GM23338 (cell line): ENCODE measurements around the gene TNFRSF6B. TPM values are rescaled to one million over a fixed set of nuclear protein-coding genes. Genes with fewer than 3 reads are reported as not detected.
A peak's percentile ranks its signal among the peaks of the same experiment; 100 is the strongest.

Experiments
- ATAC-seq: fragments of 200-7000 bp; cut with Tn5 transposase; 3 replicates; pipeline ENCODE4 v1.9.1; 2020
- DNase-seq: peaks from one replicate; pipeline ENCODE4 v3.0.0-alpha.2; 2015; ENCODE audit warnings: low spot score
- H2AFZ ChIP-seq: fragments of 200-600 bp; sonication (generic); 2 replicates; pipeline ENCODE4 v1.8.0; 2016; ENCODE audit warnings: antibody characterized with exemption, mild to moderate bottlenecking, moderate library complexity
- H3F3A ChIP-seq: fragments of 200-600 bp; sonication (generic); replicated peaks from 2 replicates; pipeline ENCODE4 v1.8.0; 2017; ENCODE audit warnings: antibody characterized with exemption, mixed run types, low read depth
- H3K27ac ChIP-seq: fragments of 200-600 bp; sonication (generic); 2 replicates; pipeline ENCODE4 v1.6.1; 2016; ENCODE audit warnings: low read depth
- H3K27me3 ChIP-seq: fragments of 200-600 bp; sonication (generic); 2 replicates; pipeline ENCODE4 v1.8.0; 2016; ENCODE audit warnings: mild to moderate bottlenecking, mixed run types, moderate library complexity; ENCODE audit not compliant: insufficient read depth
- H3K36me3 ChIP-seq: fragments of 200-600 bp; sonication (generic); 2 replicates; pipeline ENCODE4 v1.8.0; 2016; ENCODE audit warnings: mild to moderate bottlenecking; ENCODE audit not compliant: insufficient read depth
- H3K4me1 ChIP-seq: fragments of 200-600 bp; sonication (generic); 2 replicates; pipeline ENCODE4 v1.8.0; 2016; ENCODE audit warnings: mild to moderate bottlenecking, moderate library complexity; ENCODE audit not compliant: insufficient read depth
- H3K4me2 ChIP-seq: fragments of 200-600 bp; sonication (generic); 2 replicates; pipeline ENCODE4 v1.7.1; 2017; ENCODE audit warnings: mixed run types
- H3K4me3 ChIP-seq: fragments of 200-600 bp; sonication (generic); 2 replicates; pipeline ENCODE4 v1.6.1; 2016; ENCODE audit warnings: mixed run types
- H3K79me2 ChIP-seq: fragments of 200-600 bp; sonication (generic); replicated peaks from 2 replicates; pipeline ENCODE4 v1.8.0; 2017; ENCODE audit warnings: mild to moderate bottlenecking; ENCODE audit not compliant: insufficient read depth
- H3K9me2 ChIP-seq: fragments of 200-600 bp; sonication (generic); 2 replicates; pipeline ENCODE4 v1.8.0; 2017; ENCODE audit not compliant: insufficient read depth
- H4K20me1 ChIP-seq: fragments of 200-600 bp; sonication (generic); replicated peaks from 2 replicates; pipeline ENCODE4 v1.8.0; 2017; ENCODE audit warnings: mild to moderate bottlenecking; ENCODE audit not compliant: insufficient read depth
- H3K27ac Mint-ChIP-seq: 2 replicates; pipeline ENCODE4 v1.8.0; 2020; ENCODE audit warnings: inconsistent platforms, mild to moderate bottlenecking, moderate library complexity, mixed read lengths
- H3K27me3 Mint-ChIP-seq: 3 replicates; pipeline ENCODE4 v1.8.0; 2022; ENCODE audit warnings: low read depth, mild to moderate bottlenecking, moderate library complexity, mixed read lengths, inconsistent platforms; ENCODE audit not compliant: insufficient read depth, poor library complexity
- H3K36me3 Mint-ChIP-seq: 3 replicates; pipeline ENCODE4 v1.8.0; 2021; ENCODE audit warnings: low read depth, mild to moderate bottlenecking, inconsistent platforms, moderate library complexity, mixed read lengths
- H3K4me1 Mint-ChIP-seq: 3 replicates; pipeline ENCODE4 v1.8.0; 2020; ENCODE audit warnings: mild to moderate bottlenecking, inconsistent platforms, mixed read lengths
- H3K4me3 Mint-ChIP-seq: 3 replicates; pipeline ENCODE4 v1.8.0; 2021; ENCODE audit warnings: moderate library complexity, mild to moderate bottlenecking, inconsistent platforms, mixed read lengths
- H3K9me3 Mint-ChIP-seq: 3 replicates; pipeline ENCODE4 v1.8.0; 2020; ENCODE audit warnings: moderate library complexity, mild to moderate bottlenecking, inconsistent platforms, mixed read lengths
- CREB1 ChIP-seq: fragments of 250-450 bp; sonication (Bioruptor Pico); IDR thresholded peaks from 2 replicates; pipeline ENCODE4 v1.5.0; 2020; ENCODE audit warnings: low read depth, mild to moderate bottlenecking, moderate library complexity
- EZH2 ChIP-seq: fragments of 200-600 bp; sonication (generic); IDR thresholded peaks from one replicate; pipeline ENCODE4 v1.8.0; 2017; ENCODE audit warnings: antibody characterized with exemption, mild to moderate bottlenecking, low read depth; ENCODE audit not compliant: unreplicated experiment
- EZH2phosphoT487 ChIP-seq: fragments of 200-600 bp; sonication (generic); IDR thresholded peaks from one replicate; pipeline ENCODE4 v1.8.1; 2018; ENCODE audit warnings: antibody characterized with exemption; ENCODE audit not compliant: unreplicated experiment
- JUNB ChIP-seq: IDR thresholded peaks from one replicate; pipeline ENCODE4 v1.6.1; 2016; ENCODE audit warnings: antibody characterized with exemption; ENCODE audit not compliant: unreplicated experiment
- NANOG ChIP-seq: IDR thresholded peaks from 2 replicates; pipeline ENCODE4 v1.6.1; 2016; ENCODE audit warnings: antibody characterized with exemption, borderline replicate concordance
- POLR2AphosphoS5 ChIP-seq: IDR thresholded peaks from 2 replicates; pipeline ENCODE4 v1.6.1; 2016; ENCODE audit warnings: antibody characterized with exemption, low read depth
- STAT1 ChIP-seq: IDR thresholded peaks from one replicate; pipeline ENCODE4 v1.6.1; 2016; ENCODE audit warnings: antibody characterized with exemption; ENCODE audit not compliant: unreplicated experiment
- ZNF114 ChIP-seq: fragments of 250-450 bp; sonication (Bioruptor Pico); IDR thresholded peaks from 2 replicates; pipeline ENCODE4 v1.5.0; 2020; ENCODE audit warnings: mild to moderate bottlenecking, moderate library complexity
- ZNF331 ChIP-seq: fragments of 250-450 bp; sonication (Bioruptor Pico); IDR thresholded peaks from 2 replicates; pipeline ENCODE4 v1.5.0; 2020; ENCODE audit warnings: low read depth, mild to moderate bottlenecking, moderate library complexity
- polyA plus RNA-seq: library from polyadenylated mRNA; unstranded; fragments of >200 nt; fragmentation: Nextera tagmentation; extraction: Ambion mirVana; gene quantifications from 2 replicates; pipeline ENCODE4 v1.2.1, GENCODE V29; 2016
- total RNA-seq: library from RNA; depleted of rRNA; stranded (reverse); fragments of >200 nt; shearing (Covaris generic); gene quantifications from 2 replicates; pipeline ENCODE4 v1.2.3, GENCODE V29; 2014
- TF ChIP-seq, protein P1 (sequence below): IDR thresholded peaks from one replicate; pipeline ENCODE4 v1.6.1; 2018; ENCODE audit warnings: antibody characterized with exemption; ENCODE audit not compliant: unreplicated experiment
- TF ChIP-seq, protein P2 (sequence below), 2 experiments: fragments of 200-600 bp in 1 of 2; sonication (generic) in 1 of 2; conservative IDR thresholded peaks; 2 replicates each; pipeline versions ENCODE4 v1.5.1 to v1.6.1; 2016 to 2017; ENCODE audit warnings: antibody characterized with exemption in 2 of 2, low read depth in 2 of 2, mild to moderate bottlenecking in 2 of 2, moderate library complexity in 1 of 2
- TF ChIP-seq, protein P3 (sequence below): fragments of 250-450 bp; sonication (Bioruptor Pico); IDR thresholded peaks from 2 replicates; pipeline ENCODE4 v1.5.0; 2020; ENCODE audit warnings: mild to moderate bottlenecking, moderate library complexity
- TF ChIP-seq, protein P4 (sequence below): IDR thresholded peaks from 2 replicates; pipeline ENCODE4 v1.6.1; 2016; ENCODE audit warnings: antibody characterized with exemption

TNFRSF6B gene
- total and polyA plus RNA-seq, 2 experiments from 2014 or later = 0.28 TPM; not detected in 1

DNA sequence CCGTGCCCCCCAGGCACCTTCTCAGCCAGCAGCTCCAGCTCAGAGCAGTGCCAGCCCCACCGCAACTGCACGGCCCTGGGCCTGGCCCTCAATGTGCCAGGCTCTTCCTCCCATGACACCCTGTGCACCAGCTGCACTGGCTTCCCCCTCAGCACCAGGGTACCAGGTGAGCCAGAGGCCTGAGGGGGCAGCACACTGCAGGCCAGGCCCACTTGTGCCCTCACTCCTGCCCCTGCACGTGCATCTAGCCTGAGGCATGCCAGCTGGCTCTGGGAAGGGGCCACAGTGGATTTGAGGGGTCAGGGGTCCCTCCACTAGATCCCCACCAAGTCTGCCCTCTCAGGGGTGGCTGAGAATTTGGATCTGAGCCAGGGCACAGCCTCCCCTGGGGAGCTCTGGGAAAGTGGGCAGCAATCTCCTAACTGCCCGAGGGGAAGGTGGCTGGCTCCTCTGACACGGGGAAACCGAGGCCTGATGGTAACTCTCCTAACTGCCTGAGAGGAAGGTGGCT lies 960 bp downstream of the TNFRSF6B start:
- H3K4me1 Mint-ChIP-seq = peaks cover 3% of the 10 kb centered on the region; the same call in 2 of the 3 replicates

More for the DNA sequence above, 960 bp downstream of the TNFRSF6B start:
- TF ChIP-seq STAT1 (no peak), ZNF114 (CRISPR knock-in tag) (no peak), POLR2AphosphoS5 (no peak; the same call in 1 of the 2 replicates), CREB1 (CRISPR knock-in tag) (no peak), ZNF331 (no peak), EZH2phosphoT487 (no peak), JUNB (no peak), EZH2 (no peak), NANOG (no peak)
- TF ChIP-seq, protein P1, sequence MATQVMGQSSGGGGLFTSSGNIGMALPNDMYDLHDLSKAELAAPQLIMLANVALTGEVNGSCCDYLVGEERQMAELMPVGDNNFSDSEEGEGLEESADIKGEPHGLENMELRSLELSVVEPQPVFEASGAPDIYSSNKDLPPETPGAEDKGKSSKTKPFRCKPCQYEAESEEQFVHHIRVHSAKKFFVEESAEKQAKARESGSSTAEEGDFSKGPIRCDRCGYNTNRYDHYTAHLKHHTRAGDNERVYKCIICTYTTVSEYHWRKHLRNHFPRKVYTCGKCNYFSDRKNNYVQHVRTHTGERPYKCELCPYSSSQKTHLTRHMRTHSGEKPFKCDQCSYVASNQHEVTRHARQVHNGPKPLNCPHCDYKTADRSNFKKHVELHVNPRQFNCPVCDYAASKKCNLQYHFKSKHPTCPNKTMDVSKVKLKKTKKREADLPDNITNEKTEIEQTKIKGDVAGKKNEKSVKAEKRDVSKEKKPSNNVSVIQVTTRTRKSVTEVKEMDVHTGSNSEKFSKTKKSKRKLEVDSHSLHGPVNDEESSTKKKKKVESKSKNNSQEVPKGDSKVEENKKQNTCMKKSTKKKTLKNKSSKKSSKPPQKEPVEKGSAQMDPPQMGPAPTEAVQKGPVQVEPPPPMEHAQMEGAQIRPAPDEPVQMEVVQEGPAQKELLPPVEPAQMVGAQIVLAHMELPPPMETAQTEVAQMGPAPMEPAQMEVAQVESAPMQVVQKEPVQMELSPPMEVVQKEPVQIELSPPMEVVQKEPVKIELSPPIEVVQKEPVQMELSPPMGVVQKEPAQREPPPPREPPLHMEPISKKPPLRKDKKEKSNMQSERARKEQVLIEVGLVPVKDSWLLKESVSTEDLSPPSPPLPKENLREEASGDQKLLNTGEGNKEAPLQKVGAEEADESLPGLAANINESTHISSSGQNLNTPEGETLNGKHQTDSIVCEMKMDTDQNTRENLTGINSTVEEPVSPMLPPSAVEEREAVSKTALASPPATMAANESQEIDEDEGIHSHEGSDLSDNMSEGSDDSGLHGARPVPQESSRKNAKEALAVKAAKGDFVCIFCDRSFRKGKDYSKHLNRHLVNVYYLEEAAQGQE = no peak
- TF ChIP-seq, protein P2, sequence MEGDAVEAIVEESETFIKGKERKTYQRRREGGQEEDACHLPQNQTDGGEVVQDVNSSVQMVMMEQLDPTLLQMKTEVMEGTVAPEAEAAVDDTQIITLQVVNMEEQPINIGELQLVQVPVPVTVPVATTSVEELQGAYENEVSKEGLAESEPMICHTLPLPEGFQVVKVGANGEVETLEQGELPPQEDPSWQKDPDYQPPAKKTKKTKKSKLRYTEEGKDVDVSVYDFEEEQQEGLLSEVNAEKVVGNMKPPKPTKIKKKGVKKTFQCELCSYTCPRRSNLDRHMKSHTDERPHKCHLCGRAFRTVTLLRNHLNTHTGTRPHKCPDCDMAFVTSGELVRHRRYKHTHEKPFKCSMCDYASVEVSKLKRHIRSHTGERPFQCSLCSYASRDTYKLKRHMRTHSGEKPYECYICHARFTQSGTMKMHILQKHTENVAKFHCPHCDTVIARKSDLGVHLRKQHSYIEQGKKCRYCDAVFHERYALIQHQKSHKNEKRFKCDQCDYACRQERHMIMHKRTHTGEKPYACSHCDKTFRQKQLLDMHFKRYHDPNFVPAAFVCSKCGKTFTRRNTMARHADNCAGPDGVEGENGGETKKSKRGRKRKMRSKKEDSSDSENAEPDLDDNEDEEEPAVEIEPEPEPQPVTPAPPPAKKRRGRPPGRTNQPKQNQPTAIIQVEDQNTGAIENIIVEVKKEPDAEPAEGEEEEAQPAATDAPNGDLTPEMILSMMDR (conservative IDR thresholded peaks at IDR 0.05; ENCODE audit: low read depth in 2 of 2) = no peak
- TF ChIP-seq, protein P3, sequence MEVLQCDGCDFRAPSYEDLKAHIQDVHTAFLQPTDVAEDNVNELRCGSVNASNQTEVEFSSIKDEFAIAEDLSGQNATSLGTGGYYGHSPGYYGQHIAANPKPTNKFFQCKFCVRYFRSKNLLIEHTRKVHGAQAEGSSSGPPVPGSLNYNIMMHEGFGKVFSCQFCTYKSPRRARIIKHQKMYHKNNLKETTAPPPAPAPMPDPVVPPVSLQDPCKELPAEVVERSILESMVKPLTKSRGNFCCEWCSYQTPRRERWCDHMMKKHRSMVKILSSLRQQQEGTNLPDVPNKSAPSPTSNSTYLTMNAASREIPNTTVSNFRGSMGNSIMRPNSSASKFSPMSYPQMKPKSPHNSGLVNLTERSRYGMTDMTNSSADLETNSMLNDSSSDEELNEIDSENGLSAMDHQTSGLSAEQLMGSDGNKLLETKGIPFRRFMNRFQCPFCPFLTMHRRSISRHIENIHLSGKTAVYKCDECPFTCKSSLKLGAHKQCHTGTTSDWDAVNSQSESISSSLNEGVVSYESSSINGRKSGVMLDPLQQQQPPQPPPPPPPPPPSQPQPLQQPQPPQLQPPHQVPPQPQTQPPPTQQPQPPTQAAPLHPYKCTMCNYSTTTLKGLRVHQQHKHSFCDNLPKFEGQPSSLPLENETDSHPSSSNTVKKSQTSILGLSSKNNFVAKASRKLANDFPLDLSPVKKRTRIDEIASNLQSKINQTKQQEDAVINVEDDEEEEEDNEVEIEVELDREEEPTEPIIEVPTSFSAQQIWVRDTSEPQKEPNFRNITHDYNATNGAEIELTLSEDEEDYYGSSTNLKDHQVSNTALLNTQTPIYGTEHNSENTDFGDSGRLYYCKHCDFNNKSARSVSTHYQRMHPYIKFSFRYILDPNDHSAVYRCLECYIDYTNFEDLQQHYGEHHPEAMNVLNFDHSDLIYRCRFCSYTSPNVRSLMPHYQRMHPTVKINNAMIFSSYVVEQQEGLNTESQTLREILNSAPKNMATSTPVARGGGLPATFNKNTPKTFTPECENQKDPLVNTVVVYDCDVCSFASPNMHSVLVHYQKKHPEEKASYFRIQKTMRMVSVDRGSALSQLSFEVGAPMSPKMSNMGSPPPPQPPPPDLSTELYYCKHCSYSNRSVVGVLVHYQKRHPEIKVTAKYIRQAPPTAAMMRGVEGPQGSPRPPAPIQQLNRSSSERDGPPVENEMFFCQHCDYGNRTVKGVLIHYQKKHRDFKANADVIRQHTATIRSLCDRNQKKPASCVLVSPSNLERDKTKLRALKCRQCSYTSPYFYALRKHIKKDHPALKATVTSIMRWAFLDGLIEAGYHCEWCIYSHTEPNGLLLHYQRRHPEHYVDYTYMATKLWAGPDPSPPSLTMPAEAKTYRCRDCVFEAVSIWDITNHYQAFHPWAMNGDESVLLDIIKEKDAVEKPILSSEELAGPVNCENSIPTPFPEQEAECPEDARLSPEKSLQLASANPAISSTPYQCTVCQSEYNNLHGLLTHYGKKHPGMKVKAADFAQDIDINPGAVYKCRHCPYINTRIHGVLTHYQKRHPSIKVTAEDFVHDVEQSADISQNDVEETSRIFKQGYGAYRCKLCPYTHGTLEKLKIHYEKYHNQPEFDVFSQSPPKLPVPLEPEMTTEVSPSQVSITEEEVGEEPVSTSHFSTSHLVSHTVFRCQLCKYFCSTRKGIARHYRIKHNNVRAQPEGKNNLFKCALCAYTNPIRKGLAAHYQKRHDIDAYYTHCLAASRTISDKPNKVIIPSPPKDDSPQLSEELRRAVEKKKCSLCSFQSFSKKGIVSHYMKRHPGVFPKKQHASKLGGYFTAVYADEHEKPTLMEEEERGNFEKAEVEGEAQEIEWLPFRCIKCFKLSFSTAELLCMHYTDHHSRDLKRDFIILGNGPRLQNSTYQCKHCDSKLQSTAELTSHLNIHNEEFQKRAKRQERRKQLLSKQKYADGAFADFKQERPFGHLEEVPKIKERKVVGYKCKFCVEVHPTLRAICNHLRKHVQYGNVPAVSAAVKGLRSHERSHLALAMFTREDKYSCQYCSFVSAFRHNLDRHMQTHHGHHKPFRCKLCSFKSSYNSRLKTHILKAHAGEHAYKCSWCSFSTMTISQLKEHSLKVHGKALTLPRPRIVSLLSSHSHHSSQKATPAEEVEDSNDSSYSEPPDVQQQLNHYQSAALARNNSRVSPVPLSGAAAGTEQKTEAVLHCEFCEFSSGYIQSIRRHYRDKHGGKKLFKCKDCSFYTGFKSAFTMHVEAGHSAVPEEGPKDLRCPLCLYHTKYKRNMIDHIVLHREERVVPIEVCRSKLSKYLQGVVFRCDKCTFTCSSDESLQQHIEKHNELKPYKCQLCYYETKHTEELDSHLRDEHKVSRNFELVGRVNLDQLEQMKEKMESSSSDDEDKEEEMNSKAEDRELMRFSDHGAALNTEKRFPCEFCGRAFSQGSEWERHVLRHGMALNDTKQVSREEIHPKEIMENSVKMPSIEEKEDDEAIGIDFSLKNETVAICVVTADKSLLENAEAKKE (CRISPR knock-in tag) = no peak
- TF ChIP-seq, protein P4, sequence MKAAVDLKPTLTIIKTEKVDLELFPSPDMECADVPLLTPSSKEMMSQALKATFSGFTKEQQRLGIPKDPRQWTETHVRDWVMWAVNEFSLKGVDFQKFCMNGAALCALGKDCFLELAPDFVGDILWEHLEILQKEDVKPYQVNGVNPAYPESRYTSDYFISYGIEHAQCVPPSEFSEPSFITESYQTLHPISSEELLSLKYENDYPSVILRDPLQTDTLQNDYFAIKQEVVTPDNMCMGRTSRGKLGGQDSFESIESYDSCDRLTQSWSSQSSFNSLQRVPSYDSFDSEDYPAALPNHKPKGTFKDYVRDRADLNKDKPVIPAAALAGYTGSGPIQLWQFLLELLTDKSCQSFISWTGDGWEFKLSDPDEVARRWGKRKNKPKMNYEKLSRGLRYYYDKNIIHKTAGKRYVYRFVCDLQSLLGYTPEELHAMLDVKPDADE = no peak
- Mint-ChIP-seq H3K27ac (no peak overlapping the region), H3K36me3 (peaks cover 21% of the 10 kb centered on the region), H3K9me3 (peaks cover 12% of the 10 kb centered on the region; the same call in 2 of the 3 replicates), H3K27me3 (peaks cover 29% of the 10 kb centered on the region), H3K4me3 (peak overlapping the region; percentile 61)
- Histone ChIP-seq H3K9me2 (no peaks in the 10 kb centered on the region), H4K20me1 (no peaks in the 10 kb centered on the region), H3F3A (peaks cover 4% of the 10 kb centered on the region; the same call in 1 of the 2 replicates), H3K36me3 (no peaks in the 10 kb centered on the region), H3K4me1 (no peaks in the 10 kb centered on the region), H3K27ac (no peak overlapping the region), H3K4me2 (peak overlapping the region; percentile 88), H3K4me3 (peak overlapping the region; percentile 65), H3K27me3 (no peaks in the 10 kb centered on the region), H3K79me2 (no peaks in the 10 kb centered on the region), H2AFZ (no peak overlapping the region)
- DNase-seq = no peak
- peak; percentile 15 for ATAC-seq
